ENCODE results near the gene ETHE1.

Gene ETHE1

DNA sequence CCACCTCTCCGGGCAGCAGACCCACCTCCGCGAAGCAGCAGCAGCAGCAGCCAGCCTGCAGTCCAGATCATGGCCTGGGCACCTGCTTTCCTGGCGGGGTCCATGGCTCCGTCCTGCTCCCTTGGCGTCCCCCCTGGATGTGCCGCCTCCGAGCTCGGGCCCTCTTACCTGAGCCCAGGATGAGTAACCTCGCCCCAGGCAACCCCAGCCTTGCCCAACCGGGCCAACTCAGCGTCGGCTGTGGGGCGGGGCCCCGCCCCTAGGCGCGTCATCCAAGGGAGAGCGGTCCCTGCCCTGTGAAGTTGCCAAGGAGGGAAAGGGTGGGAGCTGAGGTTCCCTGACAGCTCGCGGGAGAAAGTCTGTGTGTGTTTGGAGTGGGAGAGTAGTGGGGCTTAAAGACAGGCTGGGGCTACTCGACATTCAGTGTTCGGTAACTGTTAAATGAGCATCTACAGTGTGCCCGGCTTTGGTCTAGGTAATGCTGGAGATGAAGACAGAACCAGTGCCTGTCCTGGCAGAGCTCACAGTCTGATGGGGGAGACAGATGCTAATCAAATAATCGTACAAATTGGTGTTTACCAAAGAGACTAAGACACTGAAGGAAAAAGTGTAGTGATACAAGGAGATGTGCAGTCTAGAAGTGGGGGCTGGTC, 61.4 kb downstream of the ETHE1 start, which contains the start of gene LYPD3:
TSS of gene LYPD3 (minus strand) at position 141 of the 653 bp plus-strand sequence. CDS start at position 104, 37 bp downstream.
- DNase-seq (ENCODE audit: low read depth, low spot score): no peak

DNA sequence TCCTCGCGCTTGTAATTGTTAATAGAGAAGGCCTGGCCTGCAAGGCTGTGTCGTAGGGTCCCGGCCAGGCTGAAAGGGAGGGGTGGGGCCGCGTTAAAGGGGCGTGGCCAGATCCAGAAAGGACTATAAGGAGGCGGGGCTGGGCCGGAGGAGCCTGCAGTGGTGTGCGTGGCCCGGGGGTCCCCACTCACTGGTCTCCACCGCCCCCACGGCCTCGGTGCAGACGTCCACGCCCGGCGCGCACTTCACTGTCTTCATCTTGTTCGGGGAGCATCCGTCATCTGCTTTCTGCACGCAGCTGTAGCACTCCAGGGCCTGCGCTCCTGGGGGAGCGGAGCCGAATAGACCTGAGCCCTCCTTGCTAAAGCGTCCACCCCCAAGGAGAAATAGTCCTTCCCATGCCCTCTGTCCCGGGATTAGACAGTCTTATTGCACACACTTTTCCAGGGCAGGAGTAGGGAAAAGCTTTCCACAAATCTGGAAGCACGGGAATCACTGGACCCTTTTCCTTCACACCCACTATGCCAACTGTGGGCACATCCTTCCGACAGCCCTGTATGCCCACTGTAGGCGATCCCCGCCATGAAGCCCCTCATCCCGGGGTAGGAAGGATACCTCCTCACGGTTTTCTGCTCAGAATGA, 62.7 kb downstream of the ETHE1 start:
- no peak for DNase-seq (ENCODE audit: low read depth, low spot score)

DNA sequence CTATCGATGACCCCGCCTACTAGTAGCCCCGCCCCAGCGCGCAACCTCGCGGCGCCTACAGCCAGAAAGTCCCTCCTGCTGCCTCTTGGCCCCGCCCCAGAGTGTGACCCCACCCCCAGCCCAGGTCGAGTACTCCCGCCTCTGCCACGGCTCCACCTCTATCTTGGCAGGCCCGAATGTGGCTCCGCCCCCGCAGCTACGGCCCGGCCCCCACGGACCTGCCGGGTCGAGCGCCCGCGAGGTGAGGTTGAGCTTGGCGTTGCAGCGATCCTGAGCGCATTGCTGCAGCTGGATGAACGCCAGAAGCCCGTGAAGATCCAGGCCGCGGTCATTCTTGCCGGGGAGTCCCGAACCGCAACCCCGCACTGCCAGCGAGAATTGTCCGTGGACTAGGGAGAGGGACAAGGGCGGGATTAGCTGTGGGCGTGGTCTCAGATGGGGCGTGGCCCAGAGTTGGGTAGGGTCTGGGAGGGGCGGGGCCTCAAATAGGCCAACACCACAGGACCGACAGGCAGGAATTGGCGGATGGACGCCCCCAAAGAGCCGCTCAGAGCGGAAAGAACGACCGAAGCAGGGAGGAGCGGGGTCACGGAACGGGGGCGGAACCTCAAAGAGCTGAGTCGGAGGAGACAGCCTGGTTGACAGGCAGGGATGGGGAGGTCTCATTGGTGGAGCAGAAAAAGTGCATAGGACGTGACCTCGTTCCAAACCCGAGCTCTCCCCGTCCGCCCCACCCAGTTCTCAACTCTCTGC, 63.4 kb downstream of the ETHE1 start:
- DNase-seq (ENCODE audit: low read depth, low spot score): peak; percentile 89

DNA sequence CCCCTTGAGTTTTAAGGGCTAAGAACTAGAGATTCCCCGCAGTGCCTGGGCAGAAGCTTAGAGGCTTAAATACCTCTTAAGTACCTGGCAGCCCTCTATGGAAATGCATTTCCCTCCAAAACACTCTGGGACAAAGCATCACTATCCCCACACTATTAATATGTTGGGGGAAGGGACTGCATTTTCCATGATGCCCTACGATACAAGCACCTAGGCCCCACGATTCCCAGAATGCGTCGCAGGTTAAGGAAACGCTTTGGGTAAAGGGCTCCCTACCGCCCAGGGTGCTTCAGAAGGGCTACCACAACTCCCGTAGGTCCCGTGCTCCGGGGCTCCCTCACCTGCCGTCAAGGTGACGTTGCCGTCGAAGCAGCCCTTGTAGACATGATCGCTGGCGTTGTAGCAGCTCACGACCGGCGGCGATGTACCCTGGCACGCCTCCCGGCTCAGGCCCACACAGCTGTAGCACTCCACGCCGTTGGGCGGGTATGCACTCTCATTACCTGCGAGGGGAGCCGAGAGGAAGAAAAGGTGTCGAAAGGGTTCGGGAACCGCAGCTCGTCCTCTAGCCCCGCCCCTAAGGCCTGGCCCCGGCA, 64.1 kb downstream of the ETHE1 start:
- no peak for DNase-seq (ENCODE audit: low read depth, low spot score)

DNA sequence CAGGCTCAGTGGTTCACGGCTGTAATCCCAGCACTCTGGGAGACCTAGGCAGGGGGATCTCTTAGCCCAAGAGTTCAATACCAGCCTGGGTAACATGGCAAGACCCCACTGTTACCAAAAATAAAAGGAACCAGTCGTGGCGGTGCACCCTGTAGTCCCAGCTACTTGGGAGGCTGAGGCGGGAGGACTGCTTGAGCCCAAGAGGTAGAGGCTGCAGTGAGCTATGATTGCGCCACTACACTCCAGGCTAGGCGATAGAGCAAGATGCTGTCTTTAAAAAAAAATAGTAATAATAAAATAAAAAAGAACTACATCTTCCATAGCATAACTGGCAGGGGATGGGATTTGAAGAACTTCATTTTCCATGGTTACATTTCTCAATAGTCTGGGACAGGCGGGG, 64.6 kb downstream of the ETHE1 start:
- DNase-seq (ENCODE audit: low read depth, low spot score): no peak

DNA sequence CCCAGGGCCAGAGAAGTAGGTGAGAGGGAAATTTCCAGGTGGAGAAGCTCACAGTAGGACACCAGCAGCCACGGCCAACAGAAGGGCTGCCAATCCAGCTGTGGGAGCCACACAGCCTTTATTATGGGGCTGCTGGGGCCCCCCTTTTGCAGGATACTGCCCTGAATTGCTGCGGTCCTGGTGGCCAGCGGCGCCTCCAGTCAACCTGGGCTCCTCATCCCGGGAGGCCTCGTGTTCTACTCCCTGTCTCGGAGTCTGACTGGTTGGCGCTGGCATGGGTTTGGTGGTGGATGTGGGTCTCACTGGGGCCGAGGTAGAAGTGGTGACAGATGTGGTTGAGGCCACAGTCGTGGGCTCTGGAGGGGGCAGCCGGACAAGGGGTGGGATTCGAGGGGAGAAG, 65.7 kb downstream of the ETHE1 start:
- no peak for DNase-seq (ENCODE audit: low read depth, low spot score)

DNA sequence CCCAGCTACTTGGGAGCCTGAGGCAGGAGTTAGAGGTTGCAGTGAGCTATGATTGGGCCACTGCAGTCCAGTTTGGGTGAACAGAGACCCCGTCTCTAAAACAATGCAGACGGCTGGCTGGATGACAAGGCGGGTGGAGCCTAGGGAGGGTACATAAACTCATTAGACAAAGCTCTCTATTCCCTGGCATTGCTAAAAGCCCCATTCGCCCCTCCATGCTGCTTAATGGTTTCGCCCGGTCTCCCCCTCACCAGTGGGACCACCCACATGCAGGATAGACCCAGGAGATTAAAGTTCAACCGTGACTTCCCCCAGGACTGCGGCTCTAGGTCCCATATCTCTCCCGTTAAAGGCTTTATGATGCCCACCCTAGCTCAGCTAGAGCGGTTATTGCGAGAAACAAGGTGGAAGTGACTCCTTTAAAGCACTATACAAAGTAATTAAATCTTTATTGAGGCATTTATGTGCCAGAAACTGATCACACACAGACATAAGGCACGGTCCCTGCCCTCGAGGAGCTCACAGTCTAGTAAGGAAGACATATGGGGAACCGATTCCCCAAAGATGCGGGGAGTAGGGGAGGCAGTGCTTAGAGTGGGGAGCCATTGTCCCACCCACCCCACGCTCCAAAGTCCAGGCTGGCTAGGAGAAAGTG, 66.5 kb downstream of the ETHE1 start:
- DNase-seq (ENCODE audit: low read depth, low spot score): no peak

DNA sequence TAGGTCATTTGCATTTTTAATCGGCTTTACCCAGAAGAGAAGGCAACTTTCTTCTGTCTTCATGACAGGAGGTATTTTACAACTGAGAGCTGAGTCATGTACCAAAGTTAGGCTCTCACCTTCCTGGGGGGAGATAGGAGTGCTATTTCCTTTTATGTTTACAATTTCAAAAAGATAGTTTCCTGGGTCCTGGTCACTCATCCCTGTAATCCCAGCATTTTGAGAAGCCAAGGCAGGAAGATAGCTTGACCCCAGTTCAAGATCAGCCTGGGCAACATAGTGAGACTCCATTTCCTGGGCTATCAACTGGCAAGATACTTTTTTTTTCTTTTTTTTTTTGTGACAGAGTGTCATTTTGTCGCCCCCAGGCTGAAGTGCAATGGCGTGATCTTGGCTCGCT, 69.2 kb downstream of the ETHE1 start:
- DNase-seq (ENCODE audit: low read depth, low spot score): no peak
